Measurements from ENCODE around the gene GEMIN7.

- TF ChIP-seq CTCF (IDR thresholded peaks at IDR 0.05) = no peak
- TF ChIP-seq POLR2A (IDR thresholded peaks at IDR 0.05) = no peak
These were observed 22.7 kb downstream of the GEMIN7 start for GRCh38 chr19:45101806-45102205.
